SW 1271 (cell line): ENCODE measurements around the gene ANKEF1.
A peak's percentile ranks its signal among the peaks of the same experiment; 100 is the strongest.
"Not testable (repeated sequence)": the region's sequence is repeated elsewhere in the genome, so short reads cannot be mapped to it uniquely, and the experiment has no call there.

Experiments
- DNase-seq, 2 experiments: peaks; one replicate each; lab custom pipeline; 2025; lab: John Stamatoyannopoulos, UW

ANKEF1 gene

DNA sequence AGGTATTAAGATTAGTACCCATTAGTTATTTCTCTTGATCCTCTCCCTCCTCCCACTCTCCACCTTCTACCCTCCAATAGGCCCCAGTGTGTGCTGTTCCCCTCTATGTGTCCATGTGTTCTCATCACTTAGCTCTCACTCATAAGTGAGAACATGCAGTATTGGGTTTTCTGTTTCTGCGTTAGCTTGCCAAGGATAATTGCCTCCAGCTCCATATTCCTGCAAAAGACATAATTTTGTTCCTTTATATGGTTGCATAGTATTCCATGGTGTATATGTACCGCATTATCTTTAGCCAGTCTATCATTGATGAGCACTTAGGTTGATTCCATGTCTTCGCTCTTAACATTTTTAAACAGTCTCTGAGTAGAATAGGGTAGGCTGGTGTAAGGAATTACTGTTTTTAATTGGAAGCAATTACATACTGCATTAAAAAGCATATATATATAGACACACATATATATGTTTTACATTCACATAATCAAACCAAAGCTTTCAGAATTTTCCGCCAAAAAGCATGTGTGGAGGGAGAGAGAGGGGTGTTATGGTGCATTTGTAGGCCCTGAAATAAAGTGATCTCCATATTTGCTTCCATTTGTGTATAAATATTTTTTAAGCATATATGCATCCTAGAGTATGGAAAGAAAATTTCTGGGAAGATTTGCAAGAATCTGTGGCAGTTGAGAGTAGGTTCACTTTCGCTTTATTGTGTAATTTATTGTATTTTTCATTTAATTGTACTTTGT is 709 bp upstream of the ANKEF1 start:
- DNase-seq, result no peak

DNA sequence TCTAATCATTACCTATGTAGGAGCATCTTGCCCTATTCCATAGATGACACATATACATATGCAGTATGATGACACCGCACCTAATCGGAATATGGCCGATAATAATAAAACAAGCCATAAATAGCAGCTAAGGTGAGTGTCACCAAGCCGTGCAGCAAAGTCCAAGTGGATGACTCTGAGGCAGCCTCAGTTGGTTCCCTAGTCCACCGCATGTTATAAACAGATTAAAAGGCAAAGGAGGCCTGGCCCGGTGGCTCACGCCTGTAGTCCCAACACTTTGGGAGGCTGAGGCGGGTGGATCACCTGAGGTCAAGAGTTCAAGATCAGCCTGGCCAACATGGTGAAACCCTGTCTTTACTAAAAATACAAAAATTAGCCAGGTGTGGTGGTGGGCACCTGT is 1.5 kb downstream of the ANKEF1 start:
- DNase-seq, result not testable (repeated sequence)

DNA sequence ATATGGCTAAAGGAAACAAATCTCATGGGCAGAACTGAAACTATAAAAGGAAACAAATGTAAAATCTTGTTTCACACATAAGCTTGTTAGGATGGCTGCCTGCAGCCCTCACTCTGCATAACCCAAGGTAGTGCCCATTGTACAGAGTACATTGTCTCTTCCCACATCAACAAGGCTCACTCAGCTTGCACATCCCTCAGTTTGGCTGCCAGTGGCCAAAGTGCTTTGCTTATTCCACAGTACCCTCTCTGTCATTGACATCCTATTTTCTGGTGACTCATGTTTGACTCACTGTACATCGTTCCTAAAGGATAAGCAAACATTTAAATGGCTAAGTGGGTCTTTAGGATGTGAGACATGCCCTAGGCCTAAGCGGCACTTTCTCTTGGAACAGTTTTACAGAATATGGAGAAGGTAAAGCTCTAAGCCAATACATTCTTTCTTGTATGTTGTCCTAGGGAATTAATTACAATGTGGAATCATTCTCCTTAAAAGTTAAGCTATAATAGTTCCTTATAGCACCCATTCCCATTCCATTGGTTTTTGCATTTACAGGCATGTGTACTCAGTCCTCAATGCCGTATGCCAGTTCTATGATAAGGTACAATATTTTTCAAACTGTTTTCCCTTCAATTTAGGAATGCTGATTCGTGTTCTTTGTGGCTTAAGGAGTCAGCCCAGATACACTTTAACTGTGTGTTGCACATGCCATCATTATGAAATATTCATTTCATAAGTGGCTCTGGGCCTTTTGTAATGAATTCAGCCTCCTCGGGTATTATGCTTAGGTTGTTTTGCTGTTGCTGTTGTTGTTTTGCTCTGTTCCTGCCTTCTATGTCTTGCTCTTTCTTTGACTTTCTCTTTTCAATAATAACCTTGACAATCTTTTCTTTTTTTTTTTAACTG is 5.5 kb downstream of the ANKEF1 start:
- DNase-seq, result peak; percentile 55 to 85

DNA sequence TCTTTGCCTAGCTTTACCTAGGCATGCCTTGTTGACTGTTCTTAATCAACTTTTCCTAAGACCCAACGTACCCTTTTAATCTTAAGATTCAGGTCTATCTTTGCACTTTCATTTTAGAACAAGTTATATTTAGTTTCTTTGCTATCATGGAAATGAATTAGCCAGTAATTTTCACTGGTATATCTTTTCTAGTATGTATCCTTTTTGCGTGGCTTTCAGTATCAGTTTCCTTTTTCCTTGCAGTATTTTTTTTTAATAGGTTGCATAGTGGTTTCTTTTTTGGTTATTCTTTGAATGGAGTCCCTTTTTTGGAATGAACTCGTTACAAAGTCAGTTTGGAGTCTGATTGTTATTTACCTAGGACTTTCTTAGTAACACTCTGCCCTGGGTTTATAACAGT is 7.3 kb downstream of the ANKEF1 start:
- DNase-seq, result no peak

DNA sequence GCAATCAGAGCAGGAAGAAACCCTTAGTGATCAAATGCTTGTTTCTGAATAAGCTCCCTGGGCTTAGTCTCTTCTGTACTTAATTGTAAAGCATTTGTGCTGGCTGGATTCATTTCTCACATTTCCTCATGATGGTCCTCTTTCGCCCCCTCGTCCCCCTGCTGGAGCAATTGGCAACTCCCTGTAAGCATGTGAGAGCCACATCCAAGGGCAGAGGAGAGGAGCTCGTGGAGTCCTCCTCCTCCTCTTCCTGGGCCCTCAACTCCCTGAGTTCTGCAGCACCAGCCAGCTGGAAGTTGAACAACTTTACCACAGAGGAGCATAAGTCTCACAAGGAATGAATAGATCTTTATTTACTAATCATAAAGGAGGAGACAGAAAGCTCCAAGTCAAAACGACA is 12.6 kb downstream of the ANKEF1 start:
- no peak for DNase-seq

DNA sequence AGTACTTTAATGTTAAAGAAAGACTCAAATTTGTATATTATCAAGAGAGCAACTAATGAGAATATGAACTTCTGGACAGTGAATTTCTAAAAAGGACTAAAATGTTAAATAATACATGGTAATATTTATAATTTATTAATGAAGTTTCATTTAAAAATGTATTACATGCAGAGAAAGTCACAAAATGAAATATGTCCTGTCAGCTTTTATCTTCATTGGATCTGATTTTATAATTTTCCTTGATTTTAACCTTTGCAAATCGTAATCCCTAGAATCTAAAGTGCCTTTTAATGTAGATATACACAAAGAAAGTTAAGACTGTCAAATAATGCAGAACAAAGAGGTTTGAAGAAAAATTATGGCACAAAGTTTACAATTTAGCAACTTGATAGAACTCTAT is 16.4 kb downstream of the ANKEF1 start:
- no peak for DNase-seq

DNA sequence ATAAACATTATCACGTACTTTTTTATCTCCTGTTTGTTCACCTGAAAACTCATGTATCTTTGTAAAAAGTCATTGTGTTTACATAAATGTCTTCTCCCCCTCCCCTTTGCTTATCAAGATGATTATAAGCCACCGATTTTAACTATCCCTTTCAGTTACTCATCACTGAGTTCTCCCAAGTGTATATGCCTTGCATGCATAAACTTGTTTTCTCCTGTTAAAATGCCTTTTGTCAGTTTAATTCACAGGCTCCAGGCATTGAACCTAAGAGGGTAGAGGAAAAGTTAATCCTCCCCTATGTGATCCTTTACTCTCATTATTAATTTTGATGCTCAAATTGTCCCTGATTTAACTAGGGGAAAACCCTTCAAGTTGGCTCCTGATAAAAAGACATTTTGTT is 24.2 kb downstream of the ANKEF1 start:
- no peak for DNase-seq

DNA sequence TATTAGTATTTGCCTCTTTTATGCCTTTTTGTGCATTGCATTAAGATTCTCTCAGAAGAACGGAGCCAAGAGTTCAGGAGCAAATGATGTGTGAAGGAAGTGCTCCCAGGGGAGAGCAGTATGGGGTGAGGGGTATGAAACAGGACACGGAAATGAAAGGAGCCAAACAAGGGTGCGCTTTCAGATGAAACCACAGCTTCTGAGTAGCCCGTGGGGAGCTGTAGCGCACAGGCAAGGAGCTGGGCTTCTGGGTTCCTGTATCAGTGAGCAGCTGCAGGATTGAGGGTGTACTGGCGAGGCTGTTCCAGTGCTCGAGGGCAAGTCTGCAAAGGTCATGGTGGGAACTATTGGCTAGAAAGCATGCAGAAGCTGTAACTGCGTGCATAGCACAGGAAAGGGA is 25.4 kb downstream of the ANKEF1 start:
- no peak for DNase-seq

DNA sequence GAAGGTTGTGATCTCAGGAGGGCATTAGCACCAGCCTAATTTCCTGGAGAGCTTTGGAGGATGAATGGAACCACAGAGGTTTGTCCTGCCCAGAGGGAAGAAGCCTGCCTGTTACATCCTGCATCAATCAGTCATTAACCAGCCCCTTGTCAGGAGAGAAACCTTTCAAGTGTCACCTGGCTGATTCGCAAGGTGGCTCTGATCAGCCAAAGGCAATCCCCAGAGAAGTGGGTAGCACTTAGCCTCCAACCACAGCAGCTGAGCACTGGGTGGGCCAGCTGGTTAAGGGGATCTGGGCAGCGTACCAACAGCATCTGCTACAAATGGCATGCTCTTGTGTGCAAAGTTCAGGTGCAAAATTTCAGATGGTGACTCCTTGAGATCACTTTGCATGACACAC is 26.9 kb downstream of the ANKEF1 start:
- no peak for DNase-seq

DNA sequence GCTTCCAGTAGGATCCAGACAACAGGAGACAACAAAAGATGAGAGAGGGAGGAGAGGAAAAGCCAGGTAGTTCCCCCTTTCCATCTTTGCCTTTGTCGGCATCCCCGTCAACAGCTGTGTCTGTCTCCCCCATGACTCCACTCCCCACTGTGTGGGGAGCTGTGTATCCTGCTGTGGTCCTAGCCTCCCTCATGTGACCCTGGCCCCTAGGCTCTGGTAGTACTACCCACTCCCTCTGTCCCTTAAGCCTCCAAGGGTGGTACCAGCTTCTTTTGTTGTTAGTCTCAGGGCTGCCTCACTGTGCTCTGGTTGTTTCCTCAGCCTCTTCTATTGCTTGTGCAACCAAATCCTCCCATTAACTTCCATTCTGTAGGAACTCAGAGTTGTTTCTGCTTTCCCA is 28.7 kb downstream of the ANKEF1 start:
- DNase-seq, result no peak

DNA sequence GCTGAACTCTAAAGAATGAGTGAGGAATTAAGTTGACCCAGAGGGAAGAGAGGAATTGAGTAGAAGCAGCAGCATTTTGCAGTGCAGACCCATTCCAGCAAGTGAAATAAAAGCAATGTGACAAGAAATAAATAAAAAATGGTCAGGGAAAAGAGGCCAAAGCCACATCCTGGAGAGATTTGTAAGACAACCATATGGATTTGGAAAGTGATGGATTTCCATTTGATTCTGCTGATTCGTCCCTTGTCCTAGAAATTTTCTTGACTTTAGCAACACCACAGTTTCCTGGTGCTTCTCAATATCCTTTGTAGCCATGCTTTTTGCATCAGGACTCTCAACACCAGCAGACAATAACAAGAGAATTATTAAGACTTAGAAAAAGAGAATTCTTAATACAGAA is 29.8 kb downstream of the ANKEF1 start:
- DNase-seq, result no peak

DNA sequence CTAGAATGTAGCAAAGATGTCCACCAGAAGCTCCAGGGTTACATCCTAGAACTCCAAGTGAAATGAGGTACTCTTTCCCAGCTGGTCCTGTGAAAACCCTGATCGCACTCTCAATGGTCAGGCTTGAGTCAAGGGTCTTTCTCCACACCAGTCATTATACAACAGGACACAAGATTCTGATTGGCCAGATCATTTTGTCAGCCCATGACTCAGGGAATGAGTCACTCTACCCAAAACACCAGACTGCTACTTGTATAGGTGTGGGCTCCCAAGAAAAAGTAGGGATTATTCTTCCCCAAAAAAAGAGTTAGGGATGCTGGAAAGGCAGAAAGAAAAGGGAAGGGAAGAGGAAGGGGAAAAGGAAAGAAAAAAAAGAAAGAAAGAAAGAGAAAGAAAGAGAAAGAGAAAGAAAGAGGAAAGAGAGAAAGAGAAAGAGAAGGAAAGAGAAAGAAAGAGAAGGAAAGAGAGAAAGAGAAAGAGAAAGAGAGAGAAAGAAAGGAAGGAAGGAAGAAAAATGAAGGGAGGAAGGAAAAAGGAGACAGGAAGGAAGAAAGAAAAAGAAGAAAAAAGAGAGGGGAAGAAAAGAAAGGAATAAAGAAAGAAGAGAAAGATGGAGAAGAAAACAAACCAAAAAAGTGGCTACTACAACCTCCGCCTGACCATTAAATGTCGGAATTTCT is 30.5 kb downstream of the ANKEF1 start:
- no peak for DNase-seq

DNA sequence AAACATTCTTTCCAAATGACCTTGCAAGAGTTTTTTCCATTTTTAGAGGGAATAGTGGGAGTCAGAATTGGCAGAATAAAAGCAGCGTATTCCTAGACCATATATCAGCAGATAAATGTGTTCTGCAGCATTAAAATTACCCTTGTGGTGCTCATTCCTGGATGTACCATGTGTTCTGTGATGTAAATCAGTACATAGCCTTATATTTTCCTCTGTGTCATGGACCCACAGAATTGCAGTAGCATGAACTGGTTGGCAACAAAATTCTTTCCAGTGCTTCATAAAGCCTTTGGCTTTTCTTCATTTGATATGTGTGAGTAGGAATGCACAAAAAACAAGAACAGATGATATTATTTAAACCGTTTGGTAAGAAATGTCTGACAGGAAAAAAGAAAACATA is 32.5 kb downstream of the ANKEF1 start:
- DNase-seq, result no peak

DNA sequence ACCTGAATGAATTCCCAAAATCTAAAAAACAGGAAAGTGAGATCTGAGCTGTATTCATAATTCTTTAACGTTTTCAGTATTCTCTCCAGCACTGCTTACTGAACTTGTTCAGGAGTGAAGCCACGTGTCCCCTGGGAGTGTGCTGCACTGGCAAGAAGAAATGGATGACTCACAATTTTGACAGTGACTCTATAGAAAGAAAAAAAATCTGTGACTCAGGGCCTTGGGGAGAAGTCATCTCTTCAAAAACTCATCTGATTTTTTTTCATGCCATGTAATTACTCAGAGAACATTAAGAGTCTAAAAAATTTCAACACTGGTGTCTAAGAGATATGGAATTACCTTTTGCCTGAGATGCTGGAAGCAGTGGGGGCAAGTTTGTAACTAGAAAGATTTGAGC is 39.7 kb downstream of the ANKEF1 start:
- peak; percentile 72 to 84 for DNase-seq

DNA sequence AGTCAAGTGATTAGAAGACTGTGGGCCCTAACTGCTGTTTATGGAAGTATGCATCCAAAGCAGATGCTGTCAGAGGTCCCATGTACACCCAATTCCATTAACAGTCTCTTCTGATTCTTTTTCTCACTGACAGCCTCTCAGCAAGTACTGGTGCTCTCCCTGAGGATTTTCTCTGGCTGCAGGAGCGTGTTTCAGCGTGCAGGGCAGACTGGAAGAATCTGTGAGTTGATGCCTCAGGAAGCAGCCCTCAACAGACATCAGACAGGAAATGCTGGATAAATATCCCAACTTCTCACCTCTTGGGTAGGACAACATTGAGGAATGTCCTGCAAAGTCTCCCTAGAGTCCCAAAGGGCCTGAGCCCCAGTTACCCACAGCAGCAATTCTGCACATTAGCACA is 40.8 kb downstream of the ANKEF1 start:
- no peak for DNase-seq

DNA sequence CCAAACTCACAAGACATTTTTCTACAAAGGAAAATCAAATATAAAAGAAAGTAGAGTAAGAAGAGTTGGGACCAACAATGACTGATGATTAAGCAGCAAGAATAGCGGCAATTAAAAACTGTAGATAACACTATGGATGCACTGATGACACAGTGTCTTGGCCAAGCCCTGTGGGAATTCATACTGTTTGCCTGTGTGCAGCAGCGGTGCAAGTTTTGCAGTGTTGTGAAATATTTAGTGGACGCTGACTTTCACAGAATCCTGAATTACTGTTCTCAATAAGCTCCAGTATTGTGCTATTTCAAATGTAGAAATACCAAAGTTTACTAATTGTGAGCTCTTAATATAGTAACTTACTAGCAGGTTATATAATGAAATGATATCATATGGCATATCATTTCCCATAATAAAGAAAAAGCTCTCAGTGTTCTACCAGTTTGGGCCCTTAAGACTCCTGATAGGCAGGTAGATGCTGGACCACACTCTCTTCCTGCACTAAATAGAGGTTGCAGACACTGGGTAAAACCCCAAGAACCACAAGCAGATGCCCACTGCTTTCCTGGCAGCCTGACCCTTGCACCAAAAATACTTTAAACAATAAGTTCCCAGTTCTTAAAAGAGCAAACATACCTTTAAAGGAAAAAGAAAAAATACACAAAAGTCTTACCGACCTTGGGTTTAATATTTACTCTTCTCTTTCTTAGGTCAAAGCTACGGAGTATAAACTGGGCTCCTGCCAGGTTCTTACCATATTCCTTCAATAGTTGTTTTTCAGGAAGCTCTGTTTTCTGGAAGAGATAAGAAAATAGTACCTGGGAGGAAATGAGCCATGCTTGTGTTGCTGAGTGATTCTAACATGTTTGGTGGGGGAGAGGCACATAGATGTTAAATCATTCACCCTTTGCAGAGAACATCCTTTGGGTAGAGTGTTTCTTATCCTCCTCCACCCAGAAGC is 41.6 kb downstream of the ANKEF1 start:
- DNase-seq, result no peak

DNA sequence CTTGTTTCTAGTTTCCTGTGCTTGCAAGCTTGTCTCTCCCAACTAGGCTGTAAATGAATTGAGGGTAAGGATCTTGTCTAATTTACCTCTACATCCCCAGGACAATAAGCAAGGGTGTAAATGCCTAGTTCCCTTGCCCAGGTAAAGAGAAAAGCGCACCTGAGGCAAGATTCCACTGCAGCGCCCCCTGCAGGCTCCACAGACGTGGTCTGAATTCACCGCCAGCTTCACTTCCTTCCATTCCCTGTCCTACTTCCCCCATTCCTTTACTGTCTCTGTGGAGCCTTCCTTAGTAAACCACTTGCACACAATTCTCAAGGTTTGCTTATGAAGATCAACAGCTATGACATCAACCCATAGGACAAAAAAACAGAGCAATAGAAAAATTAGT is 42.3 kb downstream of the ANKEF1 start:
- DNase-seq, result no peak

DNA sequence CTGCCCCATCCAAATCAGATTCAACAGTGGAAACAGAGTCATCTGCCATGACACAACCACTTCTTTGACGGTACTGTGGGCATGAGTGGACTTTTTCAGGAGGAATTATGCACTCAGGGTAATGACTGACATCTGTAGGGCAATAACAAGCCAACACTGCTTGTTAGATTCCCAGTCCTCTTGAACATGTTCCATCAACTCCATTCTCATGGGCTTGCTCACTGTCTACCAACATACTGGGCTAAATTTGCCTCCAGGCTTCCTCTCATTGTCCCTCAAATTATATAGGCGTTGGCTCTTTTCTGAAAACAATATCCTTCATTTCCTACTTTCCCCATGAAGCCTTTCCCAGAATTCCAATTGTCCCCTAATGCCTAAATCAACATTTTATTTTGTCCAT is 43.1 kb downstream of the ANKEF1 start:
- no peak for DNase-seq

DNA sequence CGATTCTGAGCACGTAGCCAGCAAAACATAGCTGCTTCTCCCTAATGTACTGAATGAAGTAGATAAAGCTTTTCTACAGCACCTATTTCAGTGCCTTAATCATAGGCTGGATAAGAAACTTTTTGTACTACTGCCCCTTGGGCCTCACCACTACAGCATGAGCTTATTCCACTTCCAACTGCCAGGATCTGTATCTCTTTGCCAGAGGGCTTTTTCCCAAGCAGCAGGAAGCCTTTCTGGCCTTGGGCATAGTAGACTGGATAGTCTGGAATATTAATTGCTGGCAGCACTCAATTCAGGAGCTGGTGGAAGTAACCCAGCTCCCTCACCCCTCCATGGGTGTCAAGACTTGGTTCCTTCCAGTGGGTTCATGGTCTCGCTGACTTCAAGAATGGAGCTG is 43.6 kb downstream of the ANKEF1 start:
- DNase-seq, result no peak

DNA sequence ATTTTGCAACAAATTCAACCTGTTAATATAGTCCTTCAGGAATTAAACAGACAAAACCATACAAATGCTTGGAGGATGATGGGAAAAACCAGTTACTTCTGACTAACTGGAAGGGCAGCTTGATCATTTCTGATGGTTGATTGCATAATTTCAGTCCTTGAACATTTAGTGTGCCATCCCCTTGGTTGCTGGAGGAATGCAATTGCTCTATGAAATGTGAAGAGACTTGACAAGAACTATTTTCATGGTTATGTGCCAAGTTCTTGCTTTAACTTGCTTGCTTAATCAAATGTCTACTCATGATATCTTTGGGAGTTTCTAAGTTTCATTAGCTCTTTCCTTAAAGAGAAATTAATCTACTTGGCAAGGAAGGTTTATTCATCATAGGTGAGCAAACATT is 45.2 kb downstream of the ANKEF1 start:
- peak in 1 of 2 experiments; percentile 5 for DNase-seq

DNA sequence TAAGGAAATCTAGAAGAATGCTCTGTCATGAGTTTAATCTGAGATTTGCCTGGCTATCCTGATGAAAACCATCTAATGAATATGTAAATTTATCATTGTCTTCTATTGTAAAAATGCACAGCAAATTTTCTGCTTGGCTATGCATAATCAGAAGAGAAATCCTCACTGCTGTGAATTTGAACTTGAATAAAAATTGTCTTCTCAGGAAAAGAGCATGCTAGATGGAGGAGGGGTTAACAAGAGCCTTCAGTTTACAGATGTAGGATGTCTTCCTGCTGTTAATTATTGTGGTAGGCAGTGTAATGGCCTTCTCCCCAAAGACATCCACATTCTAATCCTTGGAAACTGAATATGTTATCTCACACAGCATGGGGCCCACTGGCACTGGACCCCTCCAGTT is 45.8 kb downstream of the ANKEF1 start:
- no peak for DNase-seq
